Astrocyte (in vitro differentiated cells and primary cell): ENCODE measurements around the gene FTO.

Experiments
- CTCF ChIP-seq: IDR thresholded peaks from 2 replicates; pipeline ENCODE4 v1.5.1; 2011; ENCODE audit warnings: low read depth, mild to moderate bottlenecking, inconsistent platforms, low read length, moderate library complexity; ENCODE audit not compliant: insufficient read depth
- EZH2 ChIP-seq: IDR thresholded peaks from 2 replicates; pipeline ENCODE4 v1.6.1; 2012; ENCODE audit warnings: mild to moderate bottlenecking, low read length, inconsistent platforms; ENCODE audit not compliant: insufficient read depth

- no peak for TF ChIP-seq CTCF
- no peak for TF ChIP-seq EZH2
Measured at GRCh38 chr16:53922067-53922806, 218.3 kb downstream of the FTO start.
